ENCODE measurements around the gene ZDHHC12. TPM values are rescaled to one million over a fixed set of nuclear protein-coding genes. Genes with fewer than 3 reads are reported as not detected.
"Not testable (repeated sequence)": the region's sequence is repeated elsewhere in the genome, so short reads cannot be mapped to it uniquely, and the experiment has no call there.

Gene ZDHHC12
- total RNA-seq, 1 donor, result 35.1 TPM

- Histone ChIP-seq H3K27ac (ENCODE audit: low read depth, low read length) (no peak overlapping the region), H3K36me3 (ENCODE audit: insufficient read depth, low read length) (peaks cover 45% of the 10 kb centered on the region), H3K9me3 (ENCODE audit: low read depth, low read length) (no peaks in the 10 kb centered on the region), H3K4me3 (ENCODE audit: insufficient read depth, low read length) (no peak overlapping the region), H3K4me1 (ENCODE audit: insufficient read depth, low read length) (peaks cover 4% of the 10 kb centered on the region), H3K4me2 (ENCODE audit: insufficient read depth, low read length) (no peak overlapping the region), H4K20me1 (ENCODE audit: insufficient read depth, low read length) (peaks cover 8% of the 10 kb centered on the region), H3K79me2 (ENCODE audit: insufficient read depth, low read length) (peaks cover 15% of the 10 kb centered on the region), H2AFZ (ENCODE audit: low read length) (no peak overlapping the region), H3K27me3 (ENCODE audit: insufficient read depth, low read length) (no peaks in the 10 kb centered on the region)
- no peak for DNase-seq (ENCODE audit: insufficient read length, low spot score, missing footprints)
- TF ChIP-seq, protein P1, sequence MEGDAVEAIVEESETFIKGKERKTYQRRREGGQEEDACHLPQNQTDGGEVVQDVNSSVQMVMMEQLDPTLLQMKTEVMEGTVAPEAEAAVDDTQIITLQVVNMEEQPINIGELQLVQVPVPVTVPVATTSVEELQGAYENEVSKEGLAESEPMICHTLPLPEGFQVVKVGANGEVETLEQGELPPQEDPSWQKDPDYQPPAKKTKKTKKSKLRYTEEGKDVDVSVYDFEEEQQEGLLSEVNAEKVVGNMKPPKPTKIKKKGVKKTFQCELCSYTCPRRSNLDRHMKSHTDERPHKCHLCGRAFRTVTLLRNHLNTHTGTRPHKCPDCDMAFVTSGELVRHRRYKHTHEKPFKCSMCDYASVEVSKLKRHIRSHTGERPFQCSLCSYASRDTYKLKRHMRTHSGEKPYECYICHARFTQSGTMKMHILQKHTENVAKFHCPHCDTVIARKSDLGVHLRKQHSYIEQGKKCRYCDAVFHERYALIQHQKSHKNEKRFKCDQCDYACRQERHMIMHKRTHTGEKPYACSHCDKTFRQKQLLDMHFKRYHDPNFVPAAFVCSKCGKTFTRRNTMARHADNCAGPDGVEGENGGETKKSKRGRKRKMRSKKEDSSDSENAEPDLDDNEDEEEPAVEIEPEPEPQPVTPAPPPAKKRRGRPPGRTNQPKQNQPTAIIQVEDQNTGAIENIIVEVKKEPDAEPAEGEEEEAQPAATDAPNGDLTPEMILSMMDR (IDR thresholded peaks at IDR 0.05; ENCODE audit: extremely low read depth, low read depth, low read length), result no peak
Observed at GRCh38 chr9:128696923-128697707, 26.8 kb downstream of the ZDHHC12 start.

- no peak overlapping the region for H2AFZ ChIP-seq (ENCODE audit: low read length)
- H3K79me2 ChIP-seq (ENCODE audit: insufficient read depth, low read length), result peaks cover 39% of the 10 kb centered on the region
- no peaks in the 10 kb centered on the region for H3K27me3 ChIP-seq (ENCODE audit: insufficient read depth, low read length)
- TF ChIP-seq, protein P1 (IDR thresholded peaks at IDR 0.05; ENCODE audit: extremely low read depth, low read depth, low read length), result no peak
- peaks cover 17% of the 10 kb centered on the region for H3K4me1 ChIP-seq (ENCODE audit: insufficient read depth, low read length)
- no peak overlapping the region for H3K4me2 ChIP-seq (ENCODE audit: insufficient read depth, low read length)
- H3K9me3 ChIP-seq (ENCODE audit: low read depth, low read length), result no peaks in the 10 kb centered on the region
- H3K36me3 ChIP-seq (ENCODE audit: insufficient read depth, low read length), result peaks cover 57% of the 10 kb centered on the region
- peak; percentile 68 for DNase-seq (ENCODE audit: insufficient read length, low spot score, missing footprints)
- H4K20me1 ChIP-seq (ENCODE audit: insufficient read depth, low read length), result peaks cover 30% of the 10 kb centered on the region
- H3K27ac ChIP-seq (ENCODE audit: low read depth, low read length), result no peak overlapping the region
- H3K4me3 ChIP-seq (ENCODE audit: insufficient read depth, low read length), result no peak overlapping the region
Observed at GRCh38 chr9:128694344-128694743, 29.6 kb downstream of the ZDHHC12 start.

- not testable (repeated sequence) for H3K9me3 ChIP-seq (ENCODE audit: low read depth, low read length); DNase-seq (ENCODE audit: insufficient read length, low spot score, missing footprints); H2AFZ ChIP-seq (ENCODE audit: low read length); H3K27ac ChIP-seq (ENCODE audit: low read depth, low read length); H3K4me3 ChIP-seq (ENCODE audit: insufficient read depth, low read length); H3K27me3 ChIP-seq (ENCODE audit: insufficient read depth, low read length); H3K4me2 ChIP-seq (ENCODE audit: insufficient read depth, low read length)
- Histone ChIP-seq H3K36me3 (ENCODE audit: insufficient read depth, low read length) (peaks cover 57% of the 10 kb centered on the region), H3K4me1 (ENCODE audit: insufficient read depth, low read length) (peaks cover 17% of the 10 kb centered on the region), H3K79me2 (ENCODE audit: insufficient read depth, low read length) (peaks cover 39% of the 10 kb centered on the region), H4K20me1 (ENCODE audit: insufficient read depth, low read length) (peaks cover 30% of the 10 kb centered on the region)
Observed at GRCh38 chr9:128693738-128694137, 30.2 kb downstream of the ZDHHC12 start.

DNA sequence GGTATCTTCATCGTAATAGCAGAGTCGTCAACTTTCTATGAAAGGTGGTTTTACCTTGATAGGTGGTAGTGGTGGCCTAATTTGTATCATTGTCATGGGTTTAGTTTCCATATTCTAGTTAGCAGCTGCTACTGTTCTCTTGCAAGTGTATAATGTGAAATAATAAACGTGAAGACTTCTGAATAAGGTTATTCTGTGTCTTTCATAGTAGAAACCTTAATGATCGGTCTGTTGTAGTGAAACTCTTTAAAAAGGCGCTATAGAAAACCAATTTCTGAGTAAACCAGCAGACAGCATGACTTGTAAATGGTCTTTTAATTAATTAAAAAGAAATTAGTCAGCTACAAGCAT is 33.3 kb downstream of the ZDHHC12 start:
- peaks cover 40% of the 10 kb centered on the region for H3K36me3 ChIP-seq (ENCODE audit: insufficient read depth, low read length)
- DNase-seq (ENCODE audit: insufficient read length, low spot score, missing footprints), result peak; percentile 77
- peak overlapping the region; percentile 96 for H3K4me3 ChIP-seq (ENCODE audit: insufficient read depth, low read length)
- peak overlapping the region; percentile 29 for H2AFZ ChIP-seq (ENCODE audit: low read length)
- H3K79me2 ChIP-seq (ENCODE audit: insufficient read depth, low read length), result peaks cover 45% of the 10 kb centered on the region
- TF ChIP-seq, protein P1 (IDR thresholded peaks at IDR 0.05; ENCODE audit: extremely low read depth, low read depth, low read length), result no peak
- peak overlapping the region; percentile 65 for H3K27ac ChIP-seq (ENCODE audit: low read depth, low read length)
- H3K4me2 ChIP-seq (ENCODE audit: insufficient read depth, low read length), result peak overlapping the region; percentile 100
- peaks cover 30% of the 10 kb centered on the region for H4K20me1 ChIP-seq (ENCODE audit: insufficient read depth, low read length)
- H3K9me3 ChIP-seq (ENCODE audit: low read depth, low read length), result no peaks in the 10 kb centered on the region
- no peaks in the 10 kb centered on the region for H3K27me3 ChIP-seq (ENCODE audit: insufficient read depth, low read length)
- peaks cover 13% of the 10 kb centered on the region for H3K4me1 ChIP-seq (ENCODE audit: insufficient read depth, low read length)
